Lower leg skin (tissue), 4 donors: ENCODE results near the gene C6orf15. TPM values are rescaled to one million over a fixed set of nuclear protein-coding genes. Genes with fewer than 3 reads are reported as not detected.

ENCODE experiments used
- DNase-seq, 2 donors: peaks; one replicate each; pipeline ENCODE4 v3.0.0-alpha.2; 2019; ENCODE audit warnings: low spot score in 2 of 2
- H3K4me3 ChIP-seq: fragments of 200-600 bp; sonication (generic); 2 replicates; pipeline ENCODE4 v1.5.1; 2017; ENCODE audit warnings: mild to moderate bottlenecking, low read depth; ENCODE audit not compliant: poor library complexity, severe bottlenecking
- CTCF ChIP-seq, 3 donors: fragments of 450-650 bp; IDR thresholded peaks; one replicate each; pipeline ENCODE4 v1.5.1; 2016; ENCODE audit warnings: antibody characterized with exemption in 3 of 3, mild to moderate bottlenecking in 3 of 3, moderate library complexity in 2 of 3
- POLR2A ChIP-seq, 2 donors: fragments of 450-650 bp; IDR thresholded peaks; one replicate each; pipeline ENCODE4 v1.6.1; 2016 to 2017; ENCODE audit warnings: antibody characterized with exemption in 2 of 2, mild to moderate bottlenecking in 1 of 2, moderate library complexity in 1 of 2
- WGBS, 2 donors: methylation state at CpG; one replicate each; pipeline ENCODE4 v1.1.5; 2018; 5-methylcytosine and 5-hydroxymethylcytosine counted together
- intact Hi-C: fragments of 100-400 bp; cut with DNase I; formaldehyde crosslinking; loops from one replicate; pipeline ENCODE4 v1.15.0; 2023; ENCODE audit warnings: low total_unique reads
- total RNA-seq, 4 donors: library from RNA; depleted of rRNA; stranded (reverse); fragments of >200 nt; gene quantifications; one replicate each; pipeline ENCODE4 v1.1.0, GENCODE V29; 2016

Gene C6orf15
- total RNA-seq, 4 donors from 2014 or later: 7.5 to 20.2 (median 15.2) TPM

- intact Hi-C loops: no loop called here
- 69 to 71% methylated on average over 2 of the region's 2 CpGs for WGBS, 2 donors
- TF ChIP-seq POLR2A (IDR thresholded peaks at IDR 0.05): no peak
- no peak for TF ChIP-seq CTCF (IDR thresholded peaks at IDR 0.05)
These were observed 46.8 kb downstream of the C6orf15 start for GRCh38 chr6:31065556-31065955.

GRCh38 chr6:31063906-31064435 is 48.4 kb downstream of the C6orf15 start:
- no peak overlapping the region for H3K4me3 ChIP-seq
- 77 to 78% methylated on average over 7 of the region's 7 CpGs for WGBS, 2 donors
- no peak for DNase-seq
- no peak for TF ChIP-seq CTCF (IDR thresholded peaks at IDR 0.05)
- TF ChIP-seq POLR2A (IDR thresholded peaks at IDR 0.05): no peak
- intact Hi-C loops: no loop called here

More at GRCh38 chr6:31065556-31065955, 46.8 kb downstream of the C6orf15 start:
- H3K4me3 ChIP-seq: no peak overlapping the region
- no peak for DNase-seq

Other genes with a start within 250 kb of the C6orf15 start
- gene DDR1, start 228.1 kb downstream of the C6orf15 start, total RNA-seq: 100 to 1,000 TPM; 140 to 221 (median 194) TPM
- 10 to 100 TPM in 2 of 4 donors, 1 to 10 TPM in 2; 6.1 to 11.2 (median 9.4) TPM for gene GTF2H4, start 204.4 kb downstream of the C6orf15 start, total RNA-seq
- 10 to 100 TPM; 13.0 to 25.2 (median 18.1) TPM for gene VARS2, start 198.3 kb downstream of the C6orf15 start, total RNA-seq
- gene SFTA2, start 180.4 kb downstream of the C6orf15 start, total RNA-seq: under 1 TPM in 1 of 4 donors, not detected in 3; 0.36 TPM
- not detected for gene MUCL3, start 171.6 kb downstream of the C6orf15 start, total RNA-seq
- not detected for gene MUC21, start 128.9 kb downstream of the C6orf15 start, total RNA-seq
- gene MUC22, start 102.1 kb downstream of the C6orf15 start, total RNA-seq: not detected
- gene PSORS1C1, start 2.2 kb upstream of the C6orf15 start, total RNA-seq: 10 to 100 TPM in 1 of 4 donors, 1 to 10 TPM in 3; 1.8 to 21.4 (median 6.2) TPM
- 1,000 to 10,000 TPM in 1 of 4 donors, 100 to 1,000 TPM in 3; 480 to 1,164 (median 686) TPM for gene CDSN, start 7.9 kb upstream of the C6orf15 start, total RNA-seq
- 10 to 100 TPM; 34.8 to 55.5 (median 44.1) TPM for gene PSORS1C2, start 26.5 kb upstream of the C6orf15 start, total RNA-seq
- gene CCHCR1, start 45.2 kb upstream of the C6orf15 start, total RNA-seq: 10 to 100 TPM; 13.1 to 34.1 (median 21.7) TPM
- 10 to 100 TPM; 18.9 to 24.2 (median 20.8) TPM for gene TCF19, start 46.0 kb upstream of the C6orf15 start, total RNA-seq
- gene POU5F1, start 58.1 kb upstream of the C6orf15 start, total RNA-seq: 1 to 10 TPM in 3 of 4 donors, under 1 TPM in 1; 0.47 to 5.2 (median 3.3) TPM
- 100 to 1,000 TPM; 387 to 776 (median 534) TPM for gene HLA-C, start 159.5 kb upstream of the C6orf15 start, total RNA-seq
- gene HLA-B, start 244.6 kb upstream of the C6orf15 start, total RNA-seq: 1,000 to 10,000 TPM; 1,061 to 2,090 (median 1,325) TPM